Effector memory CD8-positive, alpha-beta T cell (primary cell): ENCODE measurements around the gene STT3B.

Source experiments
- ATAC-seq: fragments of 150-1000 bp; cut with Tn5 transposase; replicated peaks from 2 replicates; pipeline ENCODE4 v1.10.0; 2021; ENCODE audit warnings: mild to moderate bottlenecking, moderate library complexity
- DNase-seq, 3 experiments: peaks; one replicate each; pipeline ENCODE4 v3.0.0; 2021
- H3K27ac Mint-ChIP-seq, 2 donors: one replicate each; pipeline ENCODE4 v1.8.0; 2022; ENCODE audit warnings: mild to moderate bottlenecking in 2 of 2, mixed read lengths in 2 of 2, moderate library complexity in 2 of 2
- H3K27me3 Mint-ChIP-seq, 2 donors: one replicate each; pipeline ENCODE4 v1.8.0; 2022; ENCODE audit warnings: mixed read lengths in 2 of 2
- H3K36me3 Mint-ChIP-seq: one replicate; pipeline ENCODE4 v1.8.0; 2022; ENCODE audit warnings: mild to moderate bottlenecking, moderate library complexity, mixed read lengths; ENCODE audit not compliant: insufficient read depth
- H3K4me1 Mint-ChIP-seq, 2 donors: one replicate each; pipeline ENCODE4 v1.8.0; 2022; ENCODE audit warnings: low read depth in 2 of 2, mixed read lengths in 2 of 2
- H3K4me3 Mint-ChIP-seq, 2 donors: one replicate each; pipeline ENCODE4 v1.8.0; 2022; ENCODE audit warnings: mild to moderate bottlenecking in 2 of 2, mixed read lengths in 2 of 2, moderate library complexity in 2 of 2
- H3K9me3 Mint-ChIP-seq, 2 donors: one replicate each; pipeline ENCODE4 v1.8.0; 2022; ENCODE audit warnings: mixed read lengths in 2 of 2

STT3B gene

DNA sequence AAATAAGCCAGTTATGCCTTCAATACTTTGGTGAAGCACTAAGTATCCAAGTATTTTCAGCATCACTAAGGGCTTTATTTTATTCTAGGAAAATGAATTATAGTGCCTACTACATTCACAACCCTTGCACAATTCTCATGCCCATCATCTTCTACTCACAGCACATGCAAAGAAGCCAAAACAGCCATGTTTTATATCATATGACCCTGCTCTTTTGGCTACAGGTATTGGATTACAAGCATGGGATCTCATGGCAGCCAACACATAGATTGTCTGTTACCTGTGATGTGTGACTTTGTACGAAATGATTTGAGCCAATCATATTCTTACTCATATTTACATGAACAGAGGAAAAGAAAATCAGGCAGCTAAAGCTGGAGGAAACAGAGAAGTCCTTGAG, 38.6 kb downstream of the STT3B start:
- Mint-ChIP-seq H3K4me3 (no peak overlapping the region), H3K4me1 (peaks cover 38 to 48% of the 10 kb centered on the region in 2 donors)

DNA sequence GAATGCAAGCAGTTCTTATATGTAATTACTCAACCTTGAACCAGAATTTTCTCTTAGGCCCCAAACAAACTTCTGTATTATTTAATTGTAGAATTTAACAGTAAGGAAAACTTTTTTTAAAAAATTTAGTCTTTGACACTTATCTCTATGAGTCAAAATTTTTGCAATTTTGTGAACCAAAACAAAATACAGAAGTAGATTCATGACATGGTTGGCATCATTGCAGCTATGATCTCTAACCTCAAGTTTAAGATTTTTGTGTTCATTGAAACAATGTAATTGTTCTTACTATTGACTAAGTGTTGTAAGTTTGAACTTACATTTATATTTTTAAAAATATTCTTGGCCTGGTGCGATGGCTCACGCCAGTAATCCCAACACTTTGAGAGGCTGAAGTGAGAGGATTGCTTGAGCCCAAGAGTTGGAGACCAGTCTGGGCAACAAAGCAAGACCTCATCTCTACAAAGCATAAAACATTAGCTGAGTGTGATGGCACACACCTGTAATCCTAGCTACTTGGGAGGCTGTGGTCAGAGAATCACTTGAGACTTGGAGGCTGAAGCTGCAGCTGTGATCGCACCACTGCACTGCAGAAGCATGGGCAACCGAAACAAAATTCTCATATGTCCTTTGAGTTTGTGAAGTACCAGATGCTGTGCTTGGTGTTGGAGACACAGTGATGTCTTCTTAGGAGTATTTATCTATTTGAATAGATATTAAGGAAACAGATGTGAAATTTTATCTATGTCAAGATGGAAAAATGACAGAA, 39.7 kb downstream of the STT3B start:
- no peaks in the 10 kb centered on the region for H3K27me3 Mint-ChIP-seq
- no peaks in the 10 kb centered on the region for H3K9me3 Mint-ChIP-seq
- no peak for ATAC-seq
- peaks cover 30 to 45% of the 10 kb centered on the region in 2 donors for H3K4me1 Mint-ChIP-seq
- no peak for DNase-seq
- peaks cover 12% of the 10 kb centered on the region for H3K36me3 Mint-ChIP-seq
- no peak overlapping the region for H3K27ac Mint-ChIP-seq
- H3K4me3 Mint-ChIP-seq = no peak overlapping the region

More for the DNA sequence above, 38.6 kb downstream of the STT3B start:
- ATAC-seq = no peak
- peak overlapping the region in 1 of 2 donors; percentile 4 for H3K27ac Mint-ChIP-seq
- no peaks in the 10 kb centered on the region for H3K27me3 Mint-ChIP-seq
- no peaks in the 10 kb centered on the region for H3K9me3 Mint-ChIP-seq
- no peak for DNase-seq
- H3K36me3 Mint-ChIP-seq = peaks cover 6% of the 10 kb centered on the region

DNA sequence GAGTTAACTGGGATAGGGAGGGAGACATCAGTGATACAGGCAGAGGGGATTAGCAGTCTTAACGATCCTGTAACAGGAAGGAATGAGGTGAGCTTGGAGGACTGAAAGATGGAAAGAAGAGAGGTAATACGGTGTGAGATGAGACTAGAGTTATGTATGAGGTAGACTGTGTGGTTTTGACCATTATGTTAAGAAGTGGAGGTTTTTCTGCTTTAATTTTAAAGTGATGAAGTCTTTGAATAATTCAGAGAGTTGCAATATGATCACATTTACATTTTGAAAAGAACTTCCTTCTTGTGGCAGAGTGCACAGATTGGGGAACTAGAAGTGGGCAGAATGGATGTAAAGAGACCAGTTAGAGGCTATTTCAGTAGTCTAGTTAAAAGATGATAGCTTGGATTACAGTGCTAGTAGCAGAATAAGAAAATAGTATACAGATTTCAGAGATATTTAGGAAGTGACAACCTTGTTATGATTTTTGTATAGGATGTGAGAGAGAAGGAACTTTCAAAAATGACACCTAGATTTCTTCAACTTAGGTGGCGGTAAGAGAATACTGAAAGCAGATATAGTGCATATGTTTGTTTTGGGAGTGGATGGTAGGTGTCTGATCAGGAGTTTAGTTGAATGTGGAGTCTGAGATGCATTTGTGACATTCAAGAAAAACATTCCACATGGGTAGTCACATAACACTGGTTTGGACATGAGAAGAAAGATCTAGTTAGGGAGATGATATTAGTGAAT, 40.5 kb downstream of the STT3B start:
- H3K27me3 Mint-ChIP-seq = no peaks in the 10 kb centered on the region
- H3K36me3 Mint-ChIP-seq = peaks cover 13% of the 10 kb centered on the region
- no peak for DNase-seq
- ATAC-seq = no peak
- H3K4me3 Mint-ChIP-seq = no peak overlapping the region
- no peak overlapping the region for H3K27ac Mint-ChIP-seq
- H3K9me3 Mint-ChIP-seq = no peaks in the 10 kb centered on the region
- peaks cover 25 to 48% of the 10 kb centered on the region in 2 donors for H3K4me1 Mint-ChIP-seq

DNA sequence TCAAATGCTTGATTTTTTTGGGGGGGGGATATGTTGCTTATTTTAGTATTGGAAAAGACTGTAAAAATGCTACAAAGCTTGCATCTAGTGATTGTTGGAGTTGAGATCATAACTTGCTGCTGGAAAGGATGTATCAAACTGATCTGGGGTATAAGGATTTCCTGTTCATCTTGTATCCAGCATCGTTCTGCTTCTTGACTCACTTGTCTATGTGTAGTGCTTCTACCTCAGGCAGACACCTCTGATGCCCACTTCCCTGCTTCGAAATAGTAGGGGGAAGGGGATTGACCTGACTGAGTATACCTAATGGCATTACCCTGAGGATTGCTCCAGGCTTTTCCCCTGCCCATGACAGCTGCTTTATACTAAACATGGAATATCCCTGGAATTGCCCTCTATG, 42.7 kb downstream of the STT3B start:
- H3K36me3 Mint-ChIP-seq = peaks cover 23% of the 10 kb centered on the region
- ATAC-seq (peak; percentile 76), DNase-seq (no peak)
- peak overlapping the region in 1 of 2 donors; percentile 0 for H3K4me3 Mint-ChIP-seq
- no peaks in the 10 kb centered on the region for H3K9me3 Mint-ChIP-seq
- peak overlapping the region; percentile 33 to 46 for H3K27ac Mint-ChIP-seq
- H3K27me3 Mint-ChIP-seq = no peaks in the 10 kb centered on the region
- H3K4me1 Mint-ChIP-seq = peaks cover 14 to 37% of the 10 kb centered on the region in 2 donors

DNA sequence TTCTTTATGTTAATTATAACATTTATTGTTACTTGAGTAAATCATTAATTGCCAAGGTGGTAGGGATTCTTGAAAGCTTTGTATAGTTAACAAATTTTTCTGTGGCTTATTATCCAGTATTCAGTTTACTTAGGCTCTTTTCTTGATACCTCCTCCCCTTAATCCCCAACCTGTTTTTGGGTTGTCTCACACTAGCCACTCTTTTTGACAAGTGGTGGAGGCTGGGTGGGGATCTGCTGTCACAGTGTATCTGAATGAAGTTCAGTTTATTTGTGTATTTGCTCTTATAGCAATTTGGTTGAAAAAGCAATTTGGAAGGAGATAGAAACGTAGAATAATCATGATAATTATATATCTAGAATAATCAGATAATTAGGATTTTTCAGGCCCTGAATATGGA, 43.8 kb downstream of the STT3B start:
- ATAC-seq (no peak), DNase-seq (no peak)
- H3K4me3 Mint-ChIP-seq = no peak overlapping the region
- H3K4me1 Mint-ChIP-seq = peaks cover 9 to 30% of the 10 kb centered on the region in 2 donors
- H3K9me3 Mint-ChIP-seq = no peaks in the 10 kb centered on the region
- H3K27ac Mint-ChIP-seq = peak overlapping the region in 1 of 2 donors; percentile 33
- H3K27me3 Mint-ChIP-seq = no peaks in the 10 kb centered on the region
- peaks cover 26% of the 10 kb centered on the region for H3K36me3 Mint-ChIP-seq

DNA sequence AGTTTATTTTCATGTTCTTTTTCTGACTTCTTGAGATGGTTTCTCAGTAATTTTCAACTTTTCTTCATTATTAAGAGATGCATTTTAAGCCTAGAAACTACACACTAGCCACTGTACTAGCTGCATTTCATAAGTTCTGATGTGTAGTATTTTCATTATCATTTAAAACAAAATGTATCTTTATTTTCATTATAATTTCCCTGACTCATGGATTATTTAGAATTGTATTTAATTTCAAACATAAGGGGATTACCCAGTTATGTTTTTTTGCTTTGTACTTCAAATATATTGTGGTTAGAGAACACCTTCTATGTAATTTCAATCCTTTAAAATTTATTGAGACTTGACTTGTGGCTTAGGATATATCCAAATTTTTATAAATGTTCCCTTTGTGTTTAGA, 44.5 kb downstream of the STT3B start:
- DNase-seq (no peak), ATAC-seq (no peak)
- H3K27ac Mint-ChIP-seq = no peak overlapping the region
- H3K36me3 Mint-ChIP-seq = peaks cover 29% of the 10 kb centered on the region
- no peaks in the 10 kb centered on the region for H3K9me3 Mint-ChIP-seq
- no peak overlapping the region for H3K4me3 Mint-ChIP-seq
- H3K4me1 Mint-ChIP-seq = peaks cover 15 to 36% of the 10 kb centered on the region in 2 donors
- H3K27me3 Mint-ChIP-seq = no peaks in the 10 kb centered on the region

DNA sequence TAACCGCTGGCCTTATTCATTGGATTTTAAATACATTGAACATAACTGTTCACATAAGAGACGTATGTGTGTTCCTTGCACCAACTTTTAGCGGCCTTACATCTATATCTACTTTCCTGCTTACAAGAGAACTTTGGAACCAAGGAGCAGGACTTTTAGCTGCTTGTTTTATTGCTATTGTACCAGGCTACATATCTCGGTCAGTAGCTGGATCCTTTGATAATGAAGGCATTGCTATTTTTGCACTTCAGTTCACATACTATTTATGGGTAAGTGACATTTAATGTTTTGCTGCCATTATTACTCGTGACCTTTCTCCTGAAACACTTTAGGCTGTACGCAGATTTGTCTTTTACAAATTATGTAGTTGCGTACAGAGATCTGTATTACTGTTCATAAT, 47.1 kb downstream of the STT3B start:
- Mint-ChIP-seq H3K4me3 (no peak overlapping the region), H3K9me3 (no peaks in the 10 kb centered on the region), H3K36me3 (peaks cover 39% of the 10 kb centered on the region), H3K4me1 (peaks cover 29 to 50% of the 10 kb centered on the region in 2 donors), H3K27ac (no peak overlapping the region), H3K27me3 (no peaks in the 10 kb centered on the region)
- DNase-seq (no peak), ATAC-seq (no peak)

DNA sequence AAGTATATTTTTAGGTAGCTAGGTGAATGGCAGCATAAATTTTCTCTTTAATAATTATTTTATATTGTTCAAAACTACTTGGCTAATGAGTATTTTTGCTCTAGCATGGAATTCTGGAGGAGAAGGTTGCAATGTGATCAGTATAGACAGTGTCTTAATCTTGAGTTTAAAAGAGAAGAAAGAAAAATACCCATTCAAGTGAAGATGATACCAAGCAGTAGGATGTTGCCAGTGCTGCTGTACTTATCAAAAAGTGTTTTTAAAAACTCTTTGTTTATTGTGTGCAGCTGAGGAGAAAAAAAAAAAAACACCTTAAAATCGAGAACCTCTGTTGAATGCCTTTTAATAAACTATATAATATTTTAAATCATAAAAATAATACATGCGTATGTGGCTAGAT, 47.9 kb downstream of the STT3B start:
- Mint-ChIP-seq H3K27me3 (no peaks in the 10 kb centered on the region), H3K9me3 (no peaks in the 10 kb centered on the region), H3K36me3 (peaks cover 39% of the 10 kb centered on the region), H3K27ac (no peak overlapping the region), H3K4me3 (no peak overlapping the region), H3K4me1 (peaks cover 21 to 50% of the 10 kb centered on the region in 2 donors)
- DNase-seq = no peak
- ATAC-seq = no peak

DNA sequence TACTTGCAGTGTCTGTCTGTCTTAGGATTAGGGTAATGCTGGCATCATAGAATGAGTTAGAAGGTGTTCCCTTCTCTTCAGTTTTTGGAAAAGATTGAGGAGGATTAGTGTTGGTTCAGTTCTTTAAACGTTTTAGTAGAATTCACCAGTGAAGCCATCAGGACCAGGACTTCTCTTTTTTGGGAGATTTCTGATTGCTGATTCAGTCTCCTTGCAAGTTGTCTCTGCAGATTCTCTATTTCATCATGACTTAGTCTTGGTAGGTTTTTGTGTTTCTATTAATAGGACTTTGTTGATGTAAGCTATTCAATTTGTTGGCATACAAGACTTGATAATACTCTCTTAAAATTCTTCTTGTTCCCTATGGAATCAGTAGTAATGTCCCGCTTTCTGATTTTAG, 48.9 kb downstream of the STT3B start:
- peaks cover 23 to 48% of the 10 kb centered on the region in 2 donors for H3K4me1 Mint-ChIP-seq

DNA sequence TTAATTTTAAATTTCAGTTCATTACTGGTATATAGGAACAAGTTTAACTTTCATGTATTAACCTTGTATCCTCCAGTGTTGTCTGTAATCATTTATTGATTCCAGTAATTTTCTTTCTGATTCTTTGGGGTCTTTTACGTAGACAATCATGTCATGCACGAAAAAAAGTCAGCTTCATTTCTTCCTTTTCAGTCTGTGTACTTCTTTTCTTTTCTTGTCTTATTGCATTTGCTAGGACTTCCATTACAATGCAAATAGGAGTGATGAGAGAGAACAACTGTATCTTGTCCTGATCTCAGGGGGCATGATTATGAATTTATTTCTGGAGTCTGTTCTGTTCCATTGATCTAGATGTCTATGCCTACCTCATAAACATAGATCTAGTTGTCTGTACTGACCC, 56.5 kb downstream of the STT3B start:
- Mint-ChIP-seq H3K4me1 (peaks cover 25 to 43% of the 10 kb centered on the region in 2 donors), H3K9me3 (peaks cover 0 to 2% of the 10 kb centered on the region in 2 donors), H3K36me3 (peaks cover 16% of the 10 kb centered on the region), H3K4me3 (no peak overlapping the region), H3K27me3 (no peaks in the 10 kb centered on the region), H3K27ac (peak overlapping the region in 1 of 2 donors; percentile 51)
- no peak for ATAC-seq
- DNase-seq = no peak

More for the DNA sequence above, 48.9 kb downstream of the STT3B start:
- no peaks in the 10 kb centered on the region for H3K9me3 Mint-ChIP-seq
- DNase-seq (no peak), ATAC-seq (no peak)
- H3K27me3 Mint-ChIP-seq = no peaks in the 10 kb centered on the region
- H3K27ac Mint-ChIP-seq = peak overlapping the region in 1 of 2 donors; percentile 32
- no peak overlapping the region for H3K4me3 Mint-ChIP-seq
- H3K36me3 Mint-ChIP-seq = peaks cover 37% of the 10 kb centered on the region

DNA sequence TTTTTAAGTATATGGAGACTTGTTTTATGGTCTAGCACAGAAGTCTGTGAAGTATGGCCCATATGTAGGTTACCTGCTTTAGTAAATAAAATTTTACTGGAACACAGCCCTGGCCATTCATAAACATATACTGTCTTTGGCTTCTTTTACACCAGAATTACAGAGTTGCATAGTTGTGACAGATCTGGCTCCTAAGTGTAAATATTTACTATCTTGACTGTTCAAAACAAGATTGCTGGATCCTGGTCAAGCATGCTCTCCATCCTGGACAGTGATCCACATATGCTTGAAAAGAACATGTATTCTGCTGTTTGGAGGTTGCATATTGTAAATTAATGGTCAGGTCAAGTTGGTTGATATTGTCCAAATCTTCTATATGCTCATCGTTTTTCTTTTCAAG, 57.9 kb downstream of the STT3B start:
- Mint-ChIP-seq H3K9me3 (peaks cover 0 to 2% of the 10 kb centered on the region in 2 donors), H3K36me3 (peaks cover 24% of the 10 kb centered on the region), H3K4me1 (peaks cover 33 to 56% of the 10 kb centered on the region in 2 donors), H3K4me3 (no peak overlapping the region), H3K27ac (no peak overlapping the region), H3K27me3 (no peaks in the 10 kb centered on the region)
- ATAC-seq (no peak), DNase-seq (no peak)

DNA sequence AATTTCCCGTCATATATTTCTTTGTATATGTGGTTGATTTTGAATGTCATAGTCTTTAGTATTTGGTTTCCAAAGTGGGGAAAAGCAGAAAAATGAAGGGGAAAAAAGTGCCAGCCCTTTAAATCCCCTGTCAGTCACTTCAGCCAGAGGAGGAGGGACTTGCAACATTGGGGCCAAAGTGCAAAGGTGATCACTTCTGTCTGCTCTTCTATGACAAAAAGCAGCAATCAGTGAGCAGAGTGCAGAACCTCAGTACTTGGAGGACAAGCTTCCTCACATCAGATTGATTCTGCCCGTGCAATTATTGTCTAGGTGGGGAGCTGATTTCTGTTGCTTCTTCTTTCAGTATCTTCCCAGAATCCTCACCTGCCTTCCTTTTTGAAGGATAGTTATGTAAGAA, 60.0 kb downstream of the STT3B start:
- H3K36me3 Mint-ChIP-seq = peaks cover 31% of the 10 kb centered on the region
- ATAC-seq (no peak), DNase-seq (no peak)
- peaks cover 0 to 2% of the 10 kb centered on the region in 2 donors for H3K9me3 Mint-ChIP-seq
- H3K27ac Mint-ChIP-seq = peak overlapping the region in 1 of 2 donors; percentile 16
- peaks cover 37 to 57% of the 10 kb centered on the region in 2 donors for H3K4me1 Mint-ChIP-seq
- H3K4me3 Mint-ChIP-seq = peak overlapping the region in 1 of 2 donors; percentile 30
- H3K27me3 Mint-ChIP-seq = no peaks in the 10 kb centered on the region

DNA sequence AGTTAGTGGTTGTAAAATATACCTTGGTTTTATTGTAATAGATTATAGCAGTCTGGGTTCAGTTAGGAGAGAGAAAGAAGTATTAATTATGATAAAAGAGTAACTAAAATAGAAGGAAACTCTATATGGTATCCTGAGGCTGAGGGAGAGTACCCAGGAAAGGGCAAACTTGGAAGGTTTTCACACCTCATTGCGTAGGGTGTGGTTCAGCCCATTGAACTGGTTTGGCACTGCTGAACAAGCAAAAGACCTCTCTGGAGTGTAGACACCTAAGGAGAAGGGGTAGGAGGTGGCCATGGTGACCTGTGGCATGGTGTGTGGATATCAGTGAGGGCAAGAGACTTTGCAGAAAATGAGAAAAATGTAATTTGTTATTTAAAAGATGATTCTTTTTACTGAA, 63.5 kb downstream of the STT3B start:
- Mint-ChIP-seq H3K4me3 (no peak overlapping the region), H3K4me1 (peaks cover 29 to 48% of the 10 kb centered on the region in 2 donors), H3K36me3 (peaks cover 28% of the 10 kb centered on the region), H3K27ac (peak overlapping the region in 1 of 2 donors; percentile 8), H3K27me3 (no peaks in the 10 kb centered on the region), H3K9me3 (no peaks in the 10 kb centered on the region)
- no peak for DNase-seq
- ATAC-seq = peak; percentile 37

DNA sequence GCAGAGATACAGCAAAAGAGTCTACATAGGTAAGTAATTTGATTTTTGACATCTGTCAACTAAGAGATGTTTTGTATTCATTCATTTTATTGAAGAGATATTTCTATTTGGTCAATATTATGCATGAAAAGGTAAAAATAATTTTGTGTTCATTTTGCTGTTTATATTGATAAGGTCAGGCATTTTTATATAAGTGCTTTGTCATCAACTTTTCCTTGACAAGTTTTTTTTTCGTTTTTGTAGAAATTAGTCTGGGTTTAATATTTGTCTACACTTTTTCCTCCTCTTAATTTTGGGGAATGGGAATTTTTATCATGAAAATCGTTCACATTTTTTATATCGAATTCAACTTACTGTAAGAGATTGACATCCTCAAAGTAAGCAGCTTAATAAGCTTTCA, 67.7 kb downstream of the STT3B start:
- DNase-seq (no peak), ATAC-seq (no peak)
- H3K27ac Mint-ChIP-seq = no peak overlapping the region
- H3K27me3 Mint-ChIP-seq = no peaks in the 10 kb centered on the region
- H3K4me3 Mint-ChIP-seq = no peak overlapping the region
- no peaks in the 10 kb centered on the region for H3K9me3 Mint-ChIP-seq
- H3K36me3 Mint-ChIP-seq = peaks cover 37% of the 10 kb centered on the region
- H3K4me1 Mint-ChIP-seq = peaks cover 11 to 21% of the 10 kb centered on the region in 2 donors
